Activated CD8-positive, alpha-beta T cell treated with anti-CD3 and anti-CD28 coated beads, Interleukin-2, amount 10 ng/mL, durations not matched to agents 7 days and 5 days (primary cell): ENCODE results near the gene PXMP2. TPM values are rescaled to one million over a fixed set of nuclear protein-coding genes. Genes with fewer than 3 reads are reported as not detected.
A peak's percentile ranks its signal among the peaks of the same experiment; 100 is the strongest.

Experiments
- ATAC-seq: fragments of 150-1000 bp; cut with Tn5 transposase; one replicate; pipeline ENCODE4 v1.10.0; 2021; ENCODE audit warnings: moderate library complexity
- CTCF ChIA-PET: fragments of 350-600 bp; sonication (Branson Sonifier 250); formaldehyde crosslinking; loops from one replicate; lab custom pipeline; 2021; ENCODE audit warnings: antibody characterized with exemption; lab: Charles Lee
- POLR2A ChIA-PET: fragments of 350-600 bp; sonication (Branson Sonifier 250); formaldehyde crosslinking; loops from one replicate; lab custom pipeline; 2021; ENCODE audit warnings: antibody characterized with exemption; lab: Charles Lee
- DNase-seq: peaks from one replicate; pipeline ENCODE4 v3.0.0-alpha.2; 2020
- H3K27ac Mint-ChIP-seq: one replicate; pipeline ENCODE4 v1.8.0; 2021; ENCODE audit warnings: mild to moderate bottlenecking, mixed read lengths
- H3K27me3 Mint-ChIP-seq: one replicate; pipeline ENCODE4 v1.8.0; 2021; ENCODE audit warnings: low read depth, mixed read lengths
- H3K36me3 Mint-ChIP-seq: one replicate; pipeline ENCODE4 v1.8.0; 2021; ENCODE audit warnings: low read depth, mixed read lengths
- H3K4me1 Mint-ChIP-seq: one replicate; pipeline ENCODE4 v1.8.0; 2021; ENCODE audit warnings: low read depth, mixed read lengths
- H3K4me3 Mint-ChIP-seq: one replicate; pipeline ENCODE4 v1.8.0; 2021; ENCODE audit warnings: mild to moderate bottlenecking, mixed read lengths
- H3K9me3 Mint-ChIP-seq: one replicate; pipeline ENCODE4 v1.8.0; 2022; ENCODE audit warnings: mixed read lengths; ENCODE audit not compliant: insufficient read depth
- total RNA-seq, 2 experiments: library from RNA; stranded (reverse); gene quantifications; one replicate each; pipeline ENCODE4 v1.2.3, GENCODE V29; 2021

PXMP2 gene
- total RNA-seq, 2 experiments from 2014 or later: 38.0 to 40.6 TPM

GRCh38 chr12:132662901-132663755, 24.3 kb upstream of the PXMP2 start:
- peak overlapping the region; percentile 65 for H3K27ac Mint-ChIP-seq
- peaks cover 87% of the 10 kb centered on the region for H3K36me3 Mint-ChIP-seq

GRCh38 chr12:132664206-132665148, 22.9 kb upstream of the PXMP2 start:
- CTCF ChIA-PET: no interaction called here
- no peak for ATAC-seq
- no peaks in the 10 kb centered on the region for H3K9me3 Mint-ChIP-seq
- H3K27me3 Mint-ChIP-seq: no peaks in the 10 kb centered on the region
- no peak overlapping the region for H3K4me3 Mint-ChIP-seq
- peaks cover 85% of the 10 kb centered on the region for H3K36me3 Mint-ChIP-seq
- no peak for DNase-seq
- H3K27ac Mint-ChIP-seq: peak overlapping the region; percentile 70
- POLR2A ChIA-PET: no interaction called here
- peaks cover 56% of the 10 kb centered on the region for H3K4me1 Mint-ChIP-seq

More at GRCh38 chr12:132662901-132663755, 24.3 kb upstream of the PXMP2 start:
- ChIA-PET CTCF (no interaction called here), POLR2A (no interaction called here)
- Mint-ChIP-seq H3K4me1 (peaks cover 56% of the 10 kb centered on the region), H3K27me3 (no peaks in the 10 kb centered on the region), H3K9me3 (no peaks in the 10 kb centered on the region), H3K4me3 (no peak overlapping the region)
- ATAC-seq (no peak), DNase-seq (no peak)

GRCh38 chr12:132665149-132665491, 22.3 kb upstream of the PXMP2 start:
- Mint-ChIP-seq H3K4me3 (no peak overlapping the region), H3K36me3 (peaks cover 85% of the 10 kb centered on the region), H3K4me1 (peaks cover 50% of the 10 kb centered on the region), H3K27ac (no peak overlapping the region), H3K9me3 (no peaks in the 10 kb centered on the region), H3K27me3 (no peaks in the 10 kb centered on the region)
- POLR2A ChIA-PET: no interaction called here
- DNase-seq (no peak), ATAC-seq (no peak)
- CTCF ChIA-PET: interaction anchor here (0.7 kb wide), 1 partner anchor 50 kb away, joined by 3 read pairs; no protein-coding TSS in a partner anchor

- CTCF ChIA-PET: interaction anchor here (0.7 kb wide), 1 partner anchor 51 kb away, joined by 3 read pairs; no protein-coding TSS in a partner anchor
- no peak for DNase-seq
- ATAC-seq: no peak
- Mint-ChIP-seq H3K4me3 (no peak overlapping the region), H3K27ac (no peak overlapping the region), H3K27me3 (no peaks in the 10 kb centered on the region), H3K36me3 (peaks cover 80% of the 10 kb centered on the region), H3K4me1 (peaks cover 44% of the 10 kb centered on the region), H3K9me3 (no peaks in the 10 kb centered on the region)
- POLR2A ChIA-PET: no interaction called here
Measured at GRCh38 chr12:132665794-132666193, 21.6 kb upstream of the PXMP2 start.

GRCh38 chr12:132668191-132669088, 18.9 kb upstream of the PXMP2 start:
- Mint-ChIP-seq H3K4me3 (no peak overlapping the region), H3K27ac (no peak overlapping the region), H3K36me3 (peaks cover 74% of the 10 kb centered on the region), H3K27me3 (no peaks in the 10 kb centered on the region), H3K4me1 (peaks cover 22% of the 10 kb centered on the region), H3K9me3 (no peaks in the 10 kb centered on the region)
- CTCF ChIA-PET: no interaction called here
- ATAC-seq (no peak), DNase-seq (no peak)
- POLR2A ChIA-PET: interaction anchor here (1.1 kb wide), 1 partner anchor 9 kb away, joined by 3 read pairs; no protein-coding TSS in a partner anchor

GRCh38 chr12:132669166-132669879, 18.1 kb upstream of the PXMP2 start:
- Mint-ChIP-seq H3K4me3 (no peak overlapping the region), H3K27ac (no peak overlapping the region), H3K4me1 (peaks cover 13% of the 10 kb centered on the region), H3K36me3 (peaks cover 74% of the 10 kb centered on the region), H3K27me3 (no peaks in the 10 kb centered on the region), H3K9me3 (no peaks in the 10 kb centered on the region)
- no peak for ATAC-seq
- no peak for DNase-seq
- CTCF ChIA-PET: no interaction called here
- POLR2A ChIA-PET: interaction anchor here (1.1 kb wide), 1 partner anchor 10 kb away, joined by 3 read pairs; no protein-coding TSS in a partner anchor

- no peaks in the 10 kb centered on the region for H3K9me3 Mint-ChIP-seq
- ChIA-PET POLR2A (no interaction called here), CTCF (no interaction called here)
- H3K4me3 Mint-ChIP-seq: no peak overlapping the region
- peaks cover 4% of the 10 kb centered on the region for H3K4me1 Mint-ChIP-seq
- H3K36me3 Mint-ChIP-seq: peaks cover 76% of the 10 kb centered on the region
- no peaks in the 10 kb centered on the region for H3K27me3 Mint-ChIP-seq
- no peak for DNase-seq
- H3K27ac Mint-ChIP-seq: no peak overlapping the region
- ATAC-seq: no peak
Measured at GRCh38 chr12:132672116-132672515, 15.3 kb upstream of the PXMP2 start.

GRCh38 chr12:132672678-132673077, 14.7 kb upstream of the PXMP2 start:
- ChIA-PET CTCF (no interaction called here), POLR2A (no interaction called here)
- no peaks in the 10 kb centered on the region for H3K27me3 Mint-ChIP-seq
- ATAC-seq: no peak
- H3K36me3 Mint-ChIP-seq: peaks cover 76% of the 10 kb centered on the region
- H3K27ac Mint-ChIP-seq: no peak overlapping the region
- no peak overlapping the region for H3K4me3 Mint-ChIP-seq
- peaks cover 4% of the 10 kb centered on the region for H3K4me1 Mint-ChIP-seq
- DNase-seq: no peak
- H3K9me3 Mint-ChIP-seq: no peaks in the 10 kb centered on the region

- Mint-ChIP-seq H3K27me3 (no peaks in the 10 kb centered on the region), H3K4me1 (peaks cover 4% of the 10 kb centered on the region), H3K4me3 (no peak overlapping the region), H3K36me3 (peaks cover 72% of the 10 kb centered on the region), H3K27ac (no peak overlapping the region), H3K9me3 (no peaks in the 10 kb centered on the region)
- CTCF ChIA-PET: no interaction called here
- no peak for DNase-seq
- POLR2A ChIA-PET: no interaction called here
- ATAC-seq: no peak
Measured at GRCh38 chr12:132673288-132674179, 13.9 kb upstream of the PXMP2 start.

- Mint-ChIP-seq H3K27ac (peak overlapping the region; percentile 12), H3K36me3 (peaks cover 74% of the 10 kb centered on the region)
- POLR2A ChIA-PET: no interaction called here
Measured at GRCh38 chr12:132674561-132674960, 12.8 kb upstream of the PXMP2 start.

More at GRCh38 chr12:132674561-132674960, 12.8 kb upstream of the PXMP2 start:
- no peak overlapping the region for H3K4me3 Mint-ChIP-seq
- H3K4me1 Mint-ChIP-seq: peaks cover 4% of the 10 kb centered on the region
- ATAC-seq (no peak), DNase-seq (no peak)
- no peaks in the 10 kb centered on the region for H3K27me3 Mint-ChIP-seq
- CTCF ChIA-PET: no interaction called here
- H3K9me3 Mint-ChIP-seq: no peaks in the 10 kb centered on the region
